HEK293 (cell line): ENCODE results near the gene CSMD2.

Source experiments
- CTCF ChIA-PET: fragments of 350-600 bp; formaldehyde crosslinking; extraction: SDS; loops from one replicate; lab custom pipeline; 2021; ENCODE audit warnings: antibody characterized with exemption; lab: Yijun Ruan, JAX
- POLR2A ChIA-PET: fragments of 300-600 bp; formaldehyde crosslinking; extraction: SDS; loops from one replicate; lab custom pipeline; 2020; ENCODE audit warnings: antibody characterized with exemption, inconsistent platforms; lab: Yijun Ruan, JAX
- H3K27ac ChIP-seq: fragments of 200-500 bp; sonication (Bioruptor generic); 2 replicates; pipeline ENCODE4 v1.5.1; 2014; ENCODE audit warnings: low read depth, low read length, control low read depth, inconsistent platforms; ENCODE audit errors: extremely low read depth
- H3K36me3 ChIP-seq, 2 experiments: fragments of 200-500 bp in 1 of 2; sonication (Bioruptor generic) in 1 of 2; 1 replicate in 1 of 2; 2 replicates in 1 of 2; pipeline ENCODE4 v1.5.1; 2014 to 2017; ENCODE audit warnings: inconsistent platforms in 2 of 2, low read length in 2 of 2; ENCODE audit not compliant: control insufficient read depth in 2 of 2, insufficient read depth in 1 of 2
- H3K4me1 ChIP-seq: fragments of 200-500 bp; sonication (Bioruptor generic); 2 replicates; pipeline ENCODE4 v1.5.1; 2014; ENCODE audit warnings: mild to moderate bottlenecking, low read length, inconsistent platforms; ENCODE audit not compliant: control insufficient read depth, insufficient read depth
- H3K4me3 ChIP-seq: 2 replicates; pipeline ENCODE4 v1.5.1; 2011; ENCODE audit warnings: low read depth, mild to moderate bottlenecking, control low read depth, low read length, moderate library complexity
- H3K9me3 ChIP-seq: fragments of 200-500 bp; sonication (Bioruptor generic); 2 replicates; pipeline ENCODE4 v1.5.1; 2014; ENCODE audit warnings: low read depth, low read length, inconsistent platforms; ENCODE audit not compliant: control insufficient read depth, insufficient read depth
- EGR2 ChIP-seq: fragments of 450-650 bp; formaldehyde crosslinking; IDR thresholded peaks from 2 replicates; pipeline ENCODE4 v1.5.1; 2016; ENCODE audit warnings: low read depth, missing biosample characterization, missing genetic modification characterization
- GFI1B ChIP-seq: fragments of 450-650 bp; formaldehyde crosslinking; IDR thresholded peaks from 2 replicates; pipeline ENCODE4 v1.5.1; 2016; ENCODE audit warnings: missing biosample characterization, missing genetic modification characterization
- GLI4 ChIP-seq: fragments of 450-650 bp; formaldehyde crosslinking; IDR thresholded peaks from 2 replicates; pipeline ENCODE4 v1.5.1; 2016; ENCODE audit warnings: missing biosample characterization, missing genetic modification characterization
- MEIS1 ChIP-seq: sonication (generic); formaldehyde crosslinking; IDR thresholded peaks from 2 replicates; pipeline ENCODE4 v1.8.1; 2022; ENCODE audit warnings: missing genetic modification reagents, mild to moderate bottlenecking, borderline replicate concordance
- MZF1 ChIP-seq: fragments of 450-650 bp; formaldehyde crosslinking; IDR thresholded peaks from 2 replicates; pipeline ENCODE4 v1.5.1; 2017; ENCODE audit warnings: missing biosample characterization, missing genetic modification characterization, borderline replicate concordance
- OVOL3 ChIP-seq: fragments of 450-650 bp; formaldehyde crosslinking; IDR thresholded peaks from 2 replicates; pipeline ENCODE4 v1.5.1; 2016; ENCODE audit warnings: missing biosample characterization, missing genetic modification characterization
- ZFP41 ChIP-seq: fragments of 450-650 bp; formaldehyde crosslinking; IDR thresholded peaks from 2 replicates; pipeline ENCODE4 v1.5.1; 2016; ENCODE audit warnings: missing biosample characterization, missing genetic modification characterization, borderline replicate concordance
- ZNF10 ChIP-seq: fragments of 450-650 bp; formaldehyde crosslinking; IDR thresholded peaks from 2 replicates; pipeline ENCODE4 v1.5.1; 2017; ENCODE audit warnings: missing biosample characterization, missing genetic modification characterization
- ZNF138 ChIP-seq: fragments of 450-650 bp; formaldehyde crosslinking; IDR thresholded peaks from 2 replicates; pipeline ENCODE4 v1.5.1; 2016; ENCODE audit warnings: missing biosample characterization, missing genetic modification characterization, borderline replicate concordance
- ZNF157 ChIP-seq: fragments of 450-650 bp; formaldehyde crosslinking; IDR thresholded peaks from 2 replicates; pipeline ENCODE4 v1.5.1; 2016; ENCODE audit warnings: missing biosample characterization, missing genetic modification characterization
- ZNF174 ChIP-seq: fragments of 450-650 bp; formaldehyde crosslinking; IDR thresholded peaks from 2 replicates; pipeline ENCODE4 v1.5.0; 2017; ENCODE audit warnings: missing biosample characterization, mild to moderate bottlenecking, missing genetic modification characterization
- ZNF223 ChIP-seq: fragments of 450-650 bp; formaldehyde crosslinking; IDR thresholded peaks from 2 replicates; pipeline ENCODE4 v1.5.1; 2016; ENCODE audit warnings: missing biosample characterization, missing genetic modification characterization
- ZNF24 ChIP-seq: fragments of 450-650 bp; formaldehyde crosslinking; IDR thresholded peaks from 2 replicates; pipeline ENCODE4 v1.5.1; 2016; ENCODE audit warnings: missing biosample characterization, missing genetic modification characterization
- ZNF366 ChIP-seq: fragments of 450-650 bp; formaldehyde crosslinking; conservative IDR thresholded peaks from 2 replicates; pipeline ENCODE4 v1.5.1; 2016; ENCODE audit warnings: missing biosample characterization, missing genetic modification characterization
- ZNF677 ChIP-seq: fragments of 450-650 bp; IDR thresholded peaks from 2 replicates; pipeline ENCODE4 v1.5.0; 2018; ENCODE audit warnings: missing biosample characterization, mild to moderate bottlenecking, missing genetic modification characterization, moderate library complexity
- ZNF707 ChIP-seq: fragments of 450-650 bp; formaldehyde crosslinking; IDR thresholded peaks from 2 replicates; pipeline ENCODE4 v1.5.1; 2016; ENCODE audit warnings: missing biosample characterization, missing genetic modification characterization
- ZNF830 ChIP-seq: fragments of 450-650 bp; IDR thresholded peaks from 2 replicates; pipeline ENCODE4 v1.5.0; 2018; ENCODE audit warnings: missing biosample characterization, missing genetic modification characterization, low read depth, mild to moderate bottlenecking, moderate library complexity
- ZNF837 ChIP-seq: fragments of 450-650 bp; formaldehyde crosslinking; IDR thresholded peaks from 2 replicates; pipeline ENCODE4 v1.5.1; 2016; ENCODE audit warnings: missing biosample characterization, missing genetic modification characterization
- ZSCAN23 ChIP-seq: fragments of 450-650 bp; formaldehyde crosslinking; IDR thresholded peaks from 2 replicates; pipeline ENCODE4 v1.5.1; 2016; ENCODE audit warnings: missing biosample characterization, missing genetic modification characterization
- TF ChIP-seq, protein P1 (sequence below): fragments of 450-650 bp; formaldehyde crosslinking; IDR thresholded peaks from 2 replicates; pipeline ENCODE4 v1.5.1; 2017; ENCODE audit warnings: missing biosample characterization, missing genetic modification characterization
- TF ChIP-seq, protein P2 (sequence below): fragments of 450-650 bp; formaldehyde crosslinking; IDR thresholded peaks from 2 replicates; pipeline ENCODE4 v1.5.1; 2016; ENCODE audit warnings: missing biosample characterization, missing genetic modification characterization, borderline replicate concordance
- TF ChIP-seq, protein P3 (sequence below): fragments of 450-650 bp; formaldehyde crosslinking; IDR thresholded peaks from 2 replicates; pipeline ENCODE4 v1.5.1; 2016; ENCODE audit warnings: missing biosample characterization, missing genetic modification characterization
- TF ChIP-seq, protein P4 (sequence below): fragments of 450-650 bp; formaldehyde crosslinking; IDR thresholded peaks from 2 replicates; pipeline ENCODE4 v1.5.1; 2016; ENCODE audit warnings: missing biosample characterization, missing genetic modification characterization

CSMD2 gene

DNA sequence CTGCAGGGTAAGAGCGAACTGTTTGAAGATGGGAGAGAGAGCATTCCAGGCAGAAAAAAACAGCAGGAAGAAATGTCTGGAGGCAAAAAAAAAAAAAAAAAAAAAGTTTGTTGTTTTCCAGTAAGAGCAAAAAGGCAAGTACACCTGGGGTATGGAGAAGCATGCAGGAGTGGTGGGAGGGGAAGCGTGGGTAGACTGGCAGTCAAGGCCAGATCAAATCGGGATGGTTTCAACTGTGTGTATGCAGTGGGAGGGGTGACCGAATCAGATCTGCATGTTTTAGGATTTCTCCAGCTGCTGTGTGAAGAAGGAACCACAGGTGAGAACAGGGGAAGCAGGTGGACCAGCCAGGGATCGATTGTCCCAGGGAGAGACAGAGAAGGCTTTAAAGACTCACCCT, 34.7 kb downstream of the CSMD2 start:
- ChIA-PET CTCF (interaction anchor here (0.6 to 1.2 kb wide), 3 partner anchors 16 to 498 kb away, joined by 3 to 5 read pairs (median 3); no protein-coding TSS in a partner anchor), POLR2A (no interaction called here)
- no peak overlapping the region for H3K27ac ChIP-seq
- H3K4me1 ChIP-seq, result no peaks in the 10 kb centered on the region
- H3K9me3 ChIP-seq, result no peaks in the 10 kb centered on the region
- H3K36me3 ChIP-seq, result no peaks in the 10 kb centered on the region
- no peak overlapping the region for H3K4me3 ChIP-seq
- TF ChIP-seq EGR2 (tag by site-specific recombination) (0 out of 2 replicates have a peak, but pooled peaks have one; percentile 19), ZNF677 (no peak)

DNA sequence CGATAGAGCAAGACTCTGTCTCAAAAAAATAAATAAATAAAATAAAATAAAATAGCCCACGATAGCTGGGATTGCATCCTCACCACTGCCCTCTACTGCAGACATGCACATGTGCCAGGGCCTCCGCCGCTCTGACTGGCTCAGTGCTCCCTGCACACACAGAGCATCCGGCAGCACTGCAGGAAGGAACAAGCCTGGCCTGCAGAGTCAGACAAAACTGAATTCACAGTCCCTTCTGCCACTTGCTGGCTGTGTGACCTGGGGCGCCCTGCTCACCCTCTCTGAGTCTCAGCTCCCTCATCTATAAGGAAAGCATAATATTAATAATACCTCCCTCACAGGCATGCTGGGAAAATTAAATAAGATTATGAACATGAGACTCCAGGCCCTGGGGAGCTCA, 35.4 kb downstream of the CSMD2 start:
- TF ChIP-seq ZNF366 (tag by site-specific recombination) (no peak), ZNF223 (tag by site-specific recombination) (no peak), OVOL3 (no peak), ZSCAN23 (tag by site-specific recombination) (no peak), ZNF830 (tag by site-specific recombination) (no peak)
- TF ChIP-seq, protein P1, sequence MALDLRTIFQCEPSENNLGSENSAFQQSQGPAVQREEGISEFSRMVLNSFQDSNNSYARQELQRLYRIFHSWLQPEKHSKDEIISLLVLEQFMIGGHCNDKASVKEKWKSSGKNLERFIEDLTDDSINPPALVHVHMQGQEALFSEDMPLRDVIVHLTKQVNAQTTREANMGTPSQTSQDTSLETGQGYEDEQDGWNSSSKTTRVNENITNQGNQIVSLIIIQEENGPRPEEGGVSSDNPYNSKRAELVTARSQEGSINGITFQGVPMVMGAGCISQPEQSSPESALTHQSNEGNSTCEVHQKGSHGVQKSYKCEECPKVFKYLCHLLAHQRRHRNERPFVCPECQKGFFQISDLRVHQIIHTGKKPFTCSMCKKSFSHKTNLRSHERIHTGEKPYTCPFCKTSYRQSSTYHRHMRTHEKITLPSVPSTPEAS, result no peak
- H3K27ac ChIP-seq, result no peak overlapping the region
- no peak overlapping the region for H3K4me3 ChIP-seq
- no peaks in the 10 kb centered on the region for H3K9me3 ChIP-seq
- ChIA-PET CTCF (interaction anchor here (0.7 to 1.2 kb wide), 4 partner anchors 15 to 497 kb away, joined by 3 to 5 read pairs (median 4); no protein-coding TSS in a partner anchor), POLR2A (no interaction called here)
- no peaks in the 10 kb centered on the region for H3K36me3 ChIP-seq
- H3K4me1 ChIP-seq, result no peaks in the 10 kb centered on the region

DNA sequence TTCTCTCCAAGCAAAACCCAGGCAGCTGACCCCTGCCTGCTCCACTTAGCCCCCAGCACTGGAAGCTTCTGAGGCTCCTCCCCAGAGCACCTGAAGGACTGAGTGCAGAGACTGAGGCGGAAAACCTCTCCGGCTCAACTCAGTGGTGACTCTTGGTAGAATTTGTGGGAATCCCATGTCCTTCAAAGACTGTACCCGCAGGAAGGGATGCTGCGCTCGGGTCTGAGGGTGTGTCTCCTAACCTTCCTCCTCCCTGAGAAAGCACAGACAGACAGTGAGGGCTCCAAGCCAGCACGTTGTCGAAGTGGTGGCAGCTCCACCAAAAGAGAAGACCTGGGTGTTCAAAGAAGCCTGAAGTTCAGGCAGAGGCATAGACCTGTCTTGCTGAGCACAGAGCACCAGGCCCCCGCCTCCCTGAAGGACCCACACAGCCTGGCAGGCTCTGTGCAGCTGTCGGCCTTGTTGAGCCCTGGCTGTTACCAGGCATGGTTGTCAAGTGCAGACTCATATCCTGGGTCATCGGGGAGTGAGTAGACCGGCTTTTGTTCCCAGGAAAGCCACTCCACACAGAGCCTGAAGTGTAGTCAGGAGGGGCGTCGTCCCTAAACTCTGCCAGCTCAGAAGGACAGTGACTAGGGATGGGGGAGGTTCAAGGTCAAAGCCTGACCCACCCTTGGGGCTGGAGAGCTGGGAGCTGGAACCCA, 36.7 kb downstream of the CSMD2 start:
- ChIA-PET CTCF (interaction anchor here (0.8 to 1.2 kb wide), 2 partner anchors 14 to 614 kb away, joined by 3 to 4 read pairs; no protein-coding TSS in a partner anchor), POLR2A (no interaction called here)
- no peaks in the 10 kb centered on the region for H3K9me3 ChIP-seq
- H3K27ac ChIP-seq, result no peak overlapping the region
- H3K4me3 ChIP-seq, result no peak overlapping the region
- H3K36me3 ChIP-seq, result no peaks in the 10 kb centered on the region
- no peaks in the 10 kb centered on the region for H3K4me1 ChIP-seq
- TF ChIP-seq ZNF707 (tag by site-specific recombination) (no peak), GLI4 (no peak), ZNF24 (tag by site-specific recombination) (no peak), ZFP41 (no peak), MZF1 (tag by site-specific recombination) (no peak), ZNF138 (tag by site-specific recombination) (no peak), ZNF10 (no peak), ZNF157 (tag by site-specific recombination) (no peak), ZNF837 (no peak), GFI1B (tag by site-specific recombination) (no peak), MEIS1 (CRISPR knock-in tag) (no peak), ZNF174 (tag by site-specific recombination) (no peak)
- TF ChIP-seq, protein P2, sequence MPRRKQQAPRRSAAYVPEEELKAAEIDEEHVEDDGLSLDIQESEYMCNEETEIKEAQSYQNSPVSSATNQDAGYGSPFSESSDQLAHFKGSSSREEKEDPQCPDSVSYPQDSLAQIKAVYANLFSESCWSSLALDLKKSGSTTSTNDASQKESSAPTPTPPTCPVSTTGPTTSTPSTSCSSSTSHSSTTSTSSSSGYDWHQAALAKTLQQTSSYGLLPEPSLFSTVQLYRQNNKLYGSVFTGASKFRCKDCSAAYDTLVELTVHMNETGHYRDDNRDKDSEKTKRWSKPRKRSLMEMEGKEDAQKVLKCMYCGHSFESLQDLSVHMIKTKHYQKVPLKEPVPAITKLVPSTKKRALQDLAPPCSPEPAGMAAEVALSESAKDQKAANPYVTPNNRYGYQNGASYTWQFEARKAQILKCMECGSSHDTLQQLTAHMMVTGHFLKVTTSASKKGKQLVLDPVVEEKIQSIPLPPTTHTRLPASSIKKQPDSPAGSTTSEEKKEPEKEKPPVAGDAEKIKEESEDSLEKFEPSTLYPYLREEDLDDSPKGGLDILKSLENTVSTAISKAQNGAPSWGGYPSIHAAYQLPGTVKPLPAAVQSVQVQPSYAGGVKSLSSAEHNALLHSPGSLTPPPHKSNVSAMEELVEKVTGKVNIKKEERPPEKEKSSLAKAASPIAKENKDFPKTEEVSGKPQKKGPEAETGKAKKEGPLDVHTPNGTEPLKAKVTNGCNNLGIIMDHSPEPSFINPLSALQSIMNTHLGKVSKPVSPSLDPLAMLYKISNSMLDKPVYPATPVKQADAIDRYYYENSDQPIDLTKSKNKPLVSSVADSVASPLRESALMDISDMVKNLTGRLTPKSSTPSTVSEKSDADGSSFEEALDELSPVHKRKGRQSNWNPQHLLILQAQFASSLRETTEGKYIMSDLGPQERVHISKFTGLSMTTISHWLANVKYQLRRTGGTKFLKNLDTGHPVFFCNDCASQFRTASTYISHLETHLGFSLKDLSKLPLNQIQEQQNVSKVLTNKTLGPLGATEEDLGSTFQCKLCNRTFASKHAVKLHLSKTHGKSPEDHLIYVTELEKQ, result no peak
- TF ChIP-seq, protein P3, sequence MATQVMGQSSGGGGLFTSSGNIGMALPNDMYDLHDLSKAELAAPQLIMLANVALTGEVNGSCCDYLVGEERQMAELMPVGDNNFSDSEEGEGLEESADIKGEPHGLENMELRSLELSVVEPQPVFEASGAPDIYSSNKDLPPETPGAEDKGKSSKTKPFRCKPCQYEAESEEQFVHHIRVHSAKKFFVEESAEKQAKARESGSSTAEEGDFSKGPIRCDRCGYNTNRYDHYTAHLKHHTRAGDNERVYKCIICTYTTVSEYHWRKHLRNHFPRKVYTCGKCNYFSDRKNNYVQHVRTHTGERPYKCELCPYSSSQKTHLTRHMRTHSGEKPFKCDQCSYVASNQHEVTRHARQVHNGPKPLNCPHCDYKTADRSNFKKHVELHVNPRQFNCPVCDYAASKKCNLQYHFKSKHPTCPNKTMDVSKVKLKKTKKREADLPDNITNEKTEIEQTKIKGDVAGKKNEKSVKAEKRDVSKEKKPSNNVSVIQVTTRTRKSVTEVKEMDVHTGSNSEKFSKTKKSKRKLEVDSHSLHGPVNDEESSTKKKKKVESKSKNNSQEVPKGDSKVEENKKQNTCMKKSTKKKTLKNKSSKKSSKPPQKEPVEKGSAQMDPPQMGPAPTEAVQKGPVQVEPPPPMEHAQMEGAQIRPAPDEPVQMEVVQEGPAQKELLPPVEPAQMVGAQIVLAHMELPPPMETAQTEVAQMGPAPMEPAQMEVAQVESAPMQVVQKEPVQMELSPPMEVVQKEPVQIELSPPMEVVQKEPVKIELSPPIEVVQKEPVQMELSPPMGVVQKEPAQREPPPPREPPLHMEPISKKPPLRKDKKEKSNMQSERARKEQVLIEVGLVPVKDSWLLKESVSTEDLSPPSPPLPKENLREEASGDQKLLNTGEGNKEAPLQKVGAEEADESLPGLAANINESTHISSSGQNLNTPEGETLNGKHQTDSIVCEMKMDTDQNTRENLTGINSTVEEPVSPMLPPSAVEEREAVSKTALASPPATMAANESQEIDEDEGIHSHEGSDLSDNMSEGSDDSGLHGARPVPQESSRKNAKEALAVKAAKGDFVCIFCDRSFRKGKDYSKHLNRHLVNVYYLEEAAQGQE (tag by site-specific recombination), result no peak
- TF ChIP-seq, protein P4, sequence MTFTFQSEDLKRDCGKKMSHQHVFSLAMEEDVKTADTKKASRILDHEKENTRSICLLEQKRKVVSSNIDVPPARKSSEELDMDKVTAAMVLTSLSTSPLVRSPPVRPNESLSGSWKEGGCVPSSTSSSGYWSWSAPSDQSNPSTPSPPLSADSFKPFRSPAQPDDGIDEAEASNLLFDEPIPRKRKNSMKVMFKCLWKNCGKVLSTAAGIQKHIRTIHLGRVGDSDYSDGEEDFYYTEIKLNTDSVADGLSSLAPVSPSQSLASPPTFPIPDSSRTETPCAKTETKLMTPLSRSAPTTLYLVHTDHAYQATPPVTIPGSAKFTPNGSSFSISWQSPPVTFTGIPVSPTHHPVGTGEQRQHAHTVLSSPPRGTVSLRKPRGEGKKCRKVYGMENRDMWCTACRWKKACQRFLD (tag by site-specific recombination), result no peak
